C4-2B (cell line): ENCODE results near the gene S100B.
A peak's percentile ranks its signal among the peaks of the same experiment; 100 is the strongest.
"Not testable (repeated sequence)": the region's sequence is repeated elsewhere in the genome, so short reads cannot be mapped to it uniquely, and the experiment has no call there.

Experiments used
- H3K27ac ChIP-seq: fragments of 450-650 bp; 2 replicates; pipeline ENCODE4 v1.5.1; 2017
- ZFX ChIP-seq: fragments of 450-650 bp; IDR thresholded peaks from 2 replicates; pipeline ENCODE4 v1.6.1; 2017
- TF ChIP-seq, protein P1 (sequence below): fragments of 450-650 bp; conservative IDR thresholded peaks from 2 replicates; pipeline ENCODE4 v1.5.1; 2017; ENCODE audit warnings: mild to moderate bottlenecking

The S100B gene

DNA sequence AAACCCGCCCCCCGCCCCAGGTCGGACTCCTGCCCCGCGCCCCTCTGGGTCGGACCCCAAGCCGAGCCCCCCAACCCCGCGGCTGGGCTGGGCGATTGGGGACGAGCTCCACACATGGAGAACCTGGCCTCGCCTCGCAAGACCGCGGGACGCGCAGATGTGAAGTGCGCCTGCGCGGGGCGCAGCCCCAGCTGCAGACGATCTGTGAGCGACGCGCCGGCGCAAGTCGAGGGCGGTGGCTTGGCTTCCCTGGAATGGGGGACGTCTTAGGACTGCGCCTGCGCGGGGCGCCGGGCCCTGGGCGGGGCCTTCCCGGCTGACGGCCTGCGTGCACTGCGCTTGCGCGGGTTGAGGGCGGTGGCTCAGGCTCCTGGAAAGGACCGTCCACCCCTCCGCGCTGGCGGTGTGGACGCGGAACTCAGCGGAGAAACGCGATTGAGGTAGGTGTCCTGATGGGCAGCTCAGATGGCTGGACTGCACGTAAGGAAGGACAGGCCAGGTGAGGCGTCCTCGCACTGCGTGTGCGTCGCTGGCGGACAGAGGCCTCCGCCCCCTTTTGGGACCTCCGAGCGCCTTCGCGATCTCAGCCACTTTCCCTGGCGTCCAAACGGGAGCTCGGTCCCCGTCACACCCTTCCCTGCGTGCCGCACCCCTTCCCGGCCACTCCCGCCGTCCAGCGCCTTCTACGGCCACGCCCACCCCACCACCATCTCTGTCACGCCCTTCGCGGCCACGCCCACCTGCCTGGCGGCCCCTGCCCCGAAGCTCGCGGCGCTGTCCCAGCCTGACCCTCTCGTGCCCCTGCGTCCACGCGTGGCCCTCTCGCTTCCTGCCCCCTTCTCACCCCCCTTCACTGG, 30.7 kb upstream of the S100B start, which contains the start of gene PRMT2:
TSS of gene PRMT2 (plus strand) at position 351 of the 857 bp plus-strand sequence. CDS start 1,278 bp downstream, outside the sequence.
- TF ChIP-seq ZFX = no peak
- TF ChIP-seq, protein P1, sequence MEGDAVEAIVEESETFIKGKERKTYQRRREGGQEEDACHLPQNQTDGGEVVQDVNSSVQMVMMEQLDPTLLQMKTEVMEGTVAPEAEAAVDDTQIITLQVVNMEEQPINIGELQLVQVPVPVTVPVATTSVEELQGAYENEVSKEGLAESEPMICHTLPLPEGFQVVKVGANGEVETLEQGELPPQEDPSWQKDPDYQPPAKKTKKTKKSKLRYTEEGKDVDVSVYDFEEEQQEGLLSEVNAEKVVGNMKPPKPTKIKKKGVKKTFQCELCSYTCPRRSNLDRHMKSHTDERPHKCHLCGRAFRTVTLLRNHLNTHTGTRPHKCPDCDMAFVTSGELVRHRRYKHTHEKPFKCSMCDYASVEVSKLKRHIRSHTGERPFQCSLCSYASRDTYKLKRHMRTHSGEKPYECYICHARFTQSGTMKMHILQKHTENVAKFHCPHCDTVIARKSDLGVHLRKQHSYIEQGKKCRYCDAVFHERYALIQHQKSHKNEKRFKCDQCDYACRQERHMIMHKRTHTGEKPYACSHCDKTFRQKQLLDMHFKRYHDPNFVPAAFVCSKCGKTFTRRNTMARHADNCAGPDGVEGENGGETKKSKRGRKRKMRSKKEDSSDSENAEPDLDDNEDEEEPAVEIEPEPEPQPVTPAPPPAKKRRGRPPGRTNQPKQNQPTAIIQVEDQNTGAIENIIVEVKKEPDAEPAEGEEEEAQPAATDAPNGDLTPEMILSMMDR = peak; percentile 7; the same call in 1 of the 2 replicates
- H3K27ac ChIP-seq = peak within 1 kb of the TSS; percentile 89

- peak overlapping the region; percentile 89 for H3K27ac ChIP-seq
- TF ChIP-seq, protein P1 = peak; percentile 17
- TF ChIP-seq ZFX = no peak
Observed at GRCh38 chr21:46634966-46635323, 30.1 kb upstream of the S100B start.

DNA sequence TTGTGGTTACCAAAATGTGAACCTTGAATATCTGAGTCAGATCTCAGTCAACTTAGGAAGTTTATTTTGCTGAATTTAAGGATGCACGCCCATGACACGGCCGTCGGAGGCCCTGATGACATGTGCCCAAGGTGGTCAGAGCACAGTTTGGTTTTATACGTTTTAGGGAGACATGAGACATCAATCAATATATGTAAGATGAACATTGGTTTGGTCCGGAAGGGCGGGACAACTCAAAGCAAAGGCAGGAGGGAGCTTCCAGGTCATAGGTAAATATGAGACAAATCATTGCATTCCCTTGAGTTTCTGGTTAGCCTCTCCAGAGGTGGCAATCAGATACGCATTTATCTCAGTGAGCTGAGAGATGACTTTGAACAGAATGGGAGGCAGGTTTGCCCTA, 29.5 kb upstream of the S100B start:
- H3K27ac ChIP-seq = peak overlapping the region; percentile 89; the same call in 1 of the 2 replicates
- no peak for TF ChIP-seq ZFX
- TF ChIP-seq, protein P1 = no peak

DNA sequence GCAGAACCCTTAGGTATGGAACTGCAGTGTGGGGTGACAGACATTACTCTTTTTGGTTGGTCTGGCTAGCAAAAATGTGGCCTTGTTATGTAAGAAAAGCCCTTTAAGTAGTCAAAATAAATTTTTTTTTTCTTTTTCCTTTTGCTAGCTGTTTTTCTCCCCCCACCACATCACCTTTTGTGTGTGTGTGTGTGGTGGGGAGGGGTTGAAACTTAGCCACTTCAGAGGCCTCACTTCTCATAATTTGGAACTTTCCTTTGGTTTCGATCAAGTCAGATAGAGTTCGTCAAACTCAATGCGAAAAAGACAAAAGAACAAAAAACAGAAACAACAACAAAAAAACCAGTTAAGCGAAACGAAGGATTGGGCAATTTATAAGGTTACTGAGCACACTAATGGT, 28.7 kb upstream of the S100B start:
- no peak overlapping the region for H3K27ac ChIP-seq
- no peak for TF ChIP-seq ZFX
- TF ChIP-seq, protein P1 = no peak

- not testable (repeated sequence) for H3K27ac ChIP-seq
Observed at GRCh38 chr21:46630915-46631314, 26.0 kb upstream of the S100B start.

DNA sequence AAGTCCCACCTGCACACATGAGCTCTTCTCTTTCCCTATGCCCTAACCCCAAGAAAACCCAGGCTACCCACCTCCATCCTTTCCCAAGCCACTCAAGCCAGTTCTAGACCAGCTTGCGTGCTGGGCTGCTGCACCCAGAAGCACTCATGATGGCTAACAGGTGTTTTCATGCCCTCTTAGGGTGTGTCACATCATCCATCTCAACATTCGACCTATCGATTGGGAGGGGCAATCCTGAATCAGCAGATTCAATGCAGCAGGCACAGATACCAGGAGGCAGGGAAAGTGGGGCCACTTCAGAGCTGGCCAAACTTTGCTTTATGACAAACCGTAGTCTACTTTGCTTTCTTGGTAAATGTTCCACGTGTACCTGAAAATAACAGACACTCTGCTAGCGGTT, 24.0 kb upstream of the S100B start:
- H3K27ac ChIP-seq = no peak overlapping the region
- TF ChIP-seq ZFX = no peak
- TF ChIP-seq, protein P1 = no peak

GRCh38 chr21:46627726-46628125, 22.8 kb upstream of the S100B start:
- TF ChIP-seq, protein P1 = no peak
- TF ChIP-seq ZFX = no peak
- no peak overlapping the region for H3K27ac ChIP-seq
